BLaER1 (cell line): ENCODE measurements around the gene CHPT1.
"Not testable (repeated sequence)": the region's sequence is repeated elsewhere in the genome, so short reads cannot be mapped to it uniquely, and the experiment has no call there.

ENCODE experiments used
- H3K27ac ChIP-seq: shearing (Covaris generic); formaldehyde crosslinking; 2 replicates; pipeline ENCODE4 v1.8.1; 2022
- H3K27me3 ChIP-seq: shearing (Covaris generic); formaldehyde crosslinking; 2 replicates; pipeline ENCODE4 v1.8.1; 2022
- H3K36me3 ChIP-seq: shearing (Covaris generic); formaldehyde crosslinking; 2 replicates; pipeline ENCODE4 v1.8.1; 2022
- H3K4me1 ChIP-seq: shearing (Covaris generic); formaldehyde crosslinking; 2 replicates; pipeline ENCODE4 v1.8.1; 2022
- H3K4me2 ChIP-seq: shearing (Covaris generic); formaldehyde crosslinking; 2 replicates; pipeline ENCODE4 v1.8.1; 2022
- H3K4me3 ChIP-seq: shearing (Covaris generic); formaldehyde crosslinking; 2 replicates; pipeline ENCODE4 v1.8.1; 2022
- H3K9ac ChIP-seq: shearing (Covaris generic); formaldehyde crosslinking; 2 replicates; pipeline ENCODE4 v1.8.1; 2022
- H3K9me3 ChIP-seq: shearing (Covaris generic); formaldehyde crosslinking; 2 replicates; pipeline ENCODE4 v1.8.1; 2022
- H4K20me1 ChIP-seq: shearing (Covaris generic); formaldehyde crosslinking; 2 replicates; pipeline ENCODE4 v1.8.1; 2022
- Cebpa-rat ChIP-seq: shearing (Covaris generic); IDR thresholded peaks from 2 replicates; pipeline ENCODE4 v1.8.1; 2022

CHPT1 gene

DNA sequence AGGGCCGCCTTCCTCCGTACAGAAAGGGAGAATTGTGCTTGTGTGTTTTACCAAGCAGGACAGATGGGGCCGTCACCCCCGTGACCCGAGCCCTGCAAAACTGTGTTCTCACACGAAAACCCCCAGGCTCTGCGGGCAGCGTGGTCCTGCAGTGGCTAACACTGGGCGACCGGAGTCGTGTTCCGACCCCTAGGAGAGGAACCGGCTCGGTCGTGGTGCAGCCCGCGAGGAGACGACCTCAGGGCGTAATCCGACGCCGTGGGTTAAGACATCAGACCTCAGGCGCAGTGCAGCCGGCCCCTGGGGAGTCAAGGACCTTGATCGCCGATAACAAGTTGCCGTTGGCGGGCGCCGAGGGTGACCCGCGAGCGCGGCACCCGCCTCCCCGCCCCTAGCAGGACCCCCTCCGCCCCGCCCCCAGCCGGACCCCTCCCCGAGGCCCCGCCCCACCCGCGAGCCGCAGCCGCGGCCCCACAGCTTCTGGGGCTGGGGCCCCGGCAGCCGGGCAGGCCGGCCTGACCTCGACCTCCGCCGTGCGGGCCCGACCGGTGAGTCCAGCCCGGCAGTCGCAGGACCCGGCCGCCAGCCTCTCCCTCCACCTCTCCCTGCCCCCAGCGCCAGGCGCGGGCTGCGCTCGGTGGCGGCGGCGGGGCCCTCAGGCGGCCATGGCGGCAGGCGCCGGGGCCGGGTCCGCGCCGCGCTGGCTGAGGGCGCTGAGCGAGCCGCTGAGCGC, at the start of gene CHPT1:
TSS of gene CHPT1 (plus strand) at position 444 of the 733 bp plus-strand sequence. CDS start at position 666, 222 bp downstream.
- Histone ChIP-seq H4K20me1 (peaks cover 18% of the 10 kb centered on the region; the same call in 1 of the 2 replicates), H3K9ac (peak within 1 kb of the TSS; percentile 90), H3K4me3 (peak within 1 kb of the TSS; percentile 95), H3K4me1 (peaks cover 36% of the 10 kb centered on the region), H3K4me2 (peak within 1 kb of the TSS; percentile 90), H3K36me3 (no peaks in the 10 kb centered on the region), H3K27ac (peak within 1 kb of the TSS; percentile 87), H3K27me3 (no peaks in the 10 kb centered on the region), H3K9me3 (no peaks in the 10 kb centered on the region; the same call in 1 of the 2 replicates)
- no peak for TF ChIP-seq Cebpa-rat

- Histone ChIP-seq H3K27ac (no peak overlapping the region), H3K36me3 (no peaks in the 10 kb centered on the region), H3K4me2 (no peak overlapping the region), H3K4me3 (no peak overlapping the region), H3K4me1 (peaks cover 7% of the 10 kb centered on the region; the same call in 1 of the 2 replicates), H3K27me3 (no peaks in the 10 kb centered on the region), H3K9ac (no peak overlapping the region), H4K20me1 (no peaks in the 10 kb centered on the region), H3K9me3 (no peaks in the 10 kb centered on the region)
- TF ChIP-seq Cebpa-rat, result no peak
Measured at GRCh38 chr12:101647711-101648110, 49.7 kb upstream of the CHPT1 start.

GRCh38 chr12:101648195-101648594, 49.2 kb upstream of the CHPT1 start:
- no peak overlapping the region for H3K4me2 ChIP-seq
- H3K9me3 ChIP-seq, result no peaks in the 10 kb centered on the region
- no peaks in the 10 kb centered on the region for H4K20me1 ChIP-seq
- no peaks in the 10 kb centered on the region for H3K36me3 ChIP-seq
- peaks cover 7% of the 10 kb centered on the region; the same call in 1 of the 2 replicates for H3K4me1 ChIP-seq
- TF ChIP-seq Cebpa-rat, result no peak
- H3K27ac ChIP-seq, result no peak overlapping the region
- no peaks in the 10 kb centered on the region for H3K27me3 ChIP-seq
- no peak overlapping the region for H3K4me3 ChIP-seq
- H3K9ac ChIP-seq, result no peak overlapping the region

- Histone ChIP-seq H3K9ac (no peak overlapping the region), H3K4me1 (peaks cover 7% of the 10 kb centered on the region; the same call in 1 of the 2 replicates), H3K4me2 (no peak overlapping the region), H3K36me3 (no peaks in the 10 kb centered on the region), H3K9me3 (no peaks in the 10 kb centered on the region), H3K27ac (no peak overlapping the region), H4K20me1 (no peaks in the 10 kb centered on the region), H3K27me3 (no peaks in the 10 kb centered on the region), H3K4me3 (no peak overlapping the region)
- no peak for TF ChIP-seq Cebpa-rat
Measured at GRCh38 chr12:101650346-101651117, 46.9 kb upstream of the CHPT1 start.

DNA sequence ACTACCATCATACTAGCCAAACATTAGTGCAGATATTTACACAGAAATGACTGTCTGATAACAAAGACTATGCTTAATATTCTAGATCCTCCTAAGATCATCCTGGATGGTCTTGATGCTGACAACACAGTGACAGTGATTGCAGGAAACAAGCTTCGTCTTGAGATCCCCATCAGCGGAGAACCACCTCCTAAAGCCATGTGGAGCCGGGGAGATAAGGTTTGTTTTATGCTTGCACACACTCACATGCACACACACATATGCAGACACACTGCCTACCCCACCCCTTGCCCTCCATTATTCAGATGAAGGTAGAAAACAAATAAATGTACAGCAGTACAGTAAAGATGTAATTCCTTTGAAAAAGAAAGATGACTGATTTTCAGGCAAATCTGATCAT, 44.4 kb upstream of the CHPT1 start:
- no peak overlapping the region for H3K4me3 ChIP-seq
- H3K27ac ChIP-seq, result no peak overlapping the region
- H3K36me3 ChIP-seq, result no peaks in the 10 kb centered on the region
- H3K27me3 ChIP-seq, result no peaks in the 10 kb centered on the region
- no peaks in the 10 kb centered on the region for H4K20me1 ChIP-seq
- H3K4me2 ChIP-seq, result no peak overlapping the region
- no peak for TF ChIP-seq Cebpa-rat
- H3K4me1 ChIP-seq, result no peaks in the 10 kb centered on the region
- no peaks in the 10 kb centered on the region for H3K9me3 ChIP-seq
- H3K9ac ChIP-seq, result no peak overlapping the region

DNA sequence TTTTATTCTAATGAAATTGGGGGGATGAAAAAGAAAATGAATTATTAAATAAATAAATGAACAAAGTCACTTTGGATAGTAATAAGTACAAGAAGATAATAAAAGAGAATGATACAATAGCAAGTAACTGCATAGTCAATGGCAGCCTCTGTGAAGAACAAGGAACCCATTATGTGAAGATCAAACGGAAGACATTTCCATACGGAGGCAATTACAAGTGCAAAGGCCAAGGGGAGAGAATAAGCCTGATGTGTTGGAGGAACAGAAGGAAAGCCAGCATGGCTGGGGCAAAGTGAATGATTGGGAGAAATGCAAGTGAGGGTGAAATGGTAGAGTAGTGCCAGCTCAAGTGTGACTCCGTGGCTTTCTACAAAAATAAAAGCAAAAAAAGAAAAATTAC, 43.9 kb upstream of the CHPT1 start:
- H3K9ac ChIP-seq, result no peak overlapping the region
- H3K4me3 ChIP-seq, result no peak overlapping the region
- TF ChIP-seq Cebpa-rat, result no peak
- no peaks in the 10 kb centered on the region for H3K36me3 ChIP-seq
- H3K27ac ChIP-seq, result no peak overlapping the region
- no peaks in the 10 kb centered on the region for H3K27me3 ChIP-seq
- no peak overlapping the region for H3K4me2 ChIP-seq
- H3K4me1 ChIP-seq, result no peaks in the 10 kb centered on the region
- no peaks in the 10 kb centered on the region for H3K9me3 ChIP-seq
- H4K20me1 ChIP-seq, result no peaks in the 10 kb centered on the region

DNA sequence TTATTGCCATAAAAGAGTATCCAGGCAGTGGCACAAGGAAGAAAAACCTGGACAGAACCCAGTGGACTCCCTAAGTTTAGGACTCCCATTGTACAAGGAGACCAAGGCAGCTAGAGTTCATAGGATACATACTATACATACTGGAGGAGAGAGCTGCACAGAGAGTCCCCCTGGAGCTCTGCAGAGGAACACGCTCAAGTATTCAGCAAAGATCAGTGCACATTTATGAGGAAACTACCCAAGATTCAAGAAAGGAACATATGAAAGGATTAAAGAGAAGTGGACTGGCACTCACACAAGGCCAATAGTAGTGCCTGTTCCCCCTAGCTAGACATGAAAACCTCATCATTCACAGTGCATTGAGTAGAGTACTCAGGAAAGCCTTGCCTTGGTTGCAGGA, 43.0 kb upstream of the CHPT1 start:
- Histone ChIP-seq H3K27me3 (no peaks in the 10 kb centered on the region), H3K4me1 (no peaks in the 10 kb centered on the region), H4K20me1 (no peaks in the 10 kb centered on the region), H3K9me3 (no peaks in the 10 kb centered on the region), H3K9ac (no peak overlapping the region), H3K4me3 (no peak overlapping the region), H3K36me3 (no peaks in the 10 kb centered on the region), H3K4me2 (no peak overlapping the region), H3K27ac (no peak overlapping the region)
- no peak for TF ChIP-seq Cebpa-rat

- Histone ChIP-seq H3K9ac (no peak overlapping the region), H3K9me3 (no peaks in the 10 kb centered on the region), H3K36me3 (no peaks in the 10 kb centered on the region), H3K27ac (no peak overlapping the region), H3K4me3 (no peak overlapping the region), H3K4me1 (no peaks in the 10 kb centered on the region), H3K4me2 (no peak overlapping the region), H3K27me3 (no peaks in the 10 kb centered on the region), H4K20me1 (no peaks in the 10 kb centered on the region)
- TF ChIP-seq Cebpa-rat, result no peak
Measured at GRCh38 chr12:101655393-101655792, 42.0 kb upstream of the CHPT1 start.

GRCh38 chr12:101660662-101661061, 36.8 kb upstream of the CHPT1 start:
- H4K20me1 ChIP-seq, H3K27ac ChIP-seq, H3K27me3 ChIP-seq, H3K9me3 ChIP-seq, H3K9ac ChIP-seq, H3K4me1 ChIP-seq, H3K36me3 ChIP-seq, H3K4me3 ChIP-seq, H3K4me2 ChIP-seq: not testable (repeated sequence)

GRCh38 chr12:101663298-101663697, 34.1 kb upstream of the CHPT1 start:
- Histone ChIP-seq H3K4me2 (no peak overlapping the region), H4K20me1 (no peaks in the 10 kb centered on the region), H3K36me3 (no peaks in the 10 kb centered on the region), H3K27ac (no peak overlapping the region), H3K4me1 (peaks cover 13% of the 10 kb centered on the region), H3K4me3 (no peak overlapping the region), H3K27me3 (no peaks in the 10 kb centered on the region), H3K9me3 (no peaks in the 10 kb centered on the region), H3K9ac (no peak overlapping the region)
- no peak for TF ChIP-seq Cebpa-rat
